Activated CD4-positive, alpha-beta memory T cell treated with anti-CD3 and anti-CD28 coated beads, Interleukin-2, amount 10 ng/mL, durations not matched to agents 7 days and 5 days (primary cell): Measurements from ENCODE around the gene ZNF157. TPM values are rescaled to one million over a fixed set of nuclear protein-coding genes. Genes with fewer than 3 reads are reported as not detected.
"Not testable (repeated sequence)": the region's sequence is repeated elsewhere in the genome, so short reads cannot be mapped to it uniquely, and the experiment has no call there.

Source experiments
- CTCF ChIA-PET: fragments of 350-600 bp; sonication (Branson Sonifier 250); formaldehyde crosslinking; loops from one replicate; lab custom pipeline; 2021; ENCODE audit warnings: antibody characterized with exemption, inconsistent platforms; lab: Charles Lee
- POLR2A ChIA-PET: fragments of 350-600 bp; sonication (Branson Sonifier 250); formaldehyde crosslinking; loops from one replicate; lab custom pipeline; 2021; ENCODE audit warnings: antibody characterized with exemption; lab: Charles Lee
- DNase-seq: peaks from one replicate; pipeline ENCODE4 v3.0.0-alpha.2; 2020
- H3K27ac Mint-ChIP-seq: one replicate; pipeline ENCODE4 v1.8.0; 2021; ENCODE audit warnings: mild to moderate bottlenecking, mixed read lengths
- H3K27me3 Mint-ChIP-seq: one replicate; pipeline ENCODE4 v1.8.0; 2021; ENCODE audit warnings: mixed read lengths
- H3K36me3 Mint-ChIP-seq: one replicate; pipeline ENCODE4 v1.8.0; 2021; ENCODE audit warnings: low read depth, mixed read lengths
- H3K4me1 Mint-ChIP-seq: one replicate; pipeline ENCODE4 v1.8.0; 2021; ENCODE audit warnings: mixed read lengths
- H3K4me3 Mint-ChIP-seq: one replicate; pipeline ENCODE4 v1.8.0; 2021; ENCODE audit warnings: mild to moderate bottlenecking, mixed read lengths
- H3K9me3 Mint-ChIP-seq: one replicate; pipeline ENCODE4 v1.8.0; 2021; ENCODE audit warnings: mixed read lengths
- total RNA-seq, 2 experiments: library from RNA; stranded (reverse); gene quantifications; one replicate each; pipeline ENCODE4 v1.2.3, GENCODE V29; 2021

Gene ZNF157
- total RNA-seq, result under 1 TPM; 0.15 to 0.18 TPM

GRCh38 chrX:47370278-47370677 is at the start of gene ZNF157:
Gene ZNF157 (plus strand): TSS chrX:47370578. CDS start chrX:47370669, 91 bp downstream.
- POLR2A ChIA-PET, result no interaction called here
- Mint-ChIP-seq H3K4me3 (no peak within 1 kb of the TSS), H3K36me3 (no peaks in the 10 kb centered on the region), H3K4me1 (peaks cover 11% of the 10 kb centered on the region), H3K27me3 (no peaks in the 10 kb centered on the region), H3K27ac (no peak within 1 kb of the TSS), H3K9me3 (no peaks in the 10 kb centered on the region)
- no peak for DNase-seq
- CTCF ChIA-PET, result interaction anchor here (1.1 to 1.5 kb wide), 2 partner anchors 15 to 153 kb away, joined by 4 to 5 read pairs; no protein-coding TSS in a partner anchor

- POLR2A ChIA-PET, result no interaction called here
- H3K27me3 Mint-ChIP-seq, result no peaks in the 10 kb centered on the region
- H3K27ac Mint-ChIP-seq, result no peak overlapping the region
- no peak overlapping the region for H3K4me3 Mint-ChIP-seq
- no peaks in the 10 kb centered on the region for H3K36me3 Mint-ChIP-seq
- CTCF ChIA-PET, result no interaction called here
- H3K4me1 Mint-ChIP-seq, result no peaks in the 10 kb centered on the region
- H3K9me3 Mint-ChIP-seq, result peaks cover 2% of the 10 kb centered on the region
- no peak for DNase-seq
These were observed 49.0 kb upstream of the ZNF157 start for GRCh38 chrX:47321386-47321785.

- DNase-seq, result no peak
- Mint-ChIP-seq H3K27ac (no peak overlapping the region), H3K4me3 (no peak overlapping the region), H3K9me3 (peaks cover 2% of the 10 kb centered on the region), H3K27me3 (no peaks in the 10 kb centered on the region), H3K4me1 (no peaks in the 10 kb centered on the region), H3K36me3 (no peaks in the 10 kb centered on the region)
- ChIA-PET POLR2A (no interaction called here), CTCF (no interaction called here)
These were observed 48.5 kb upstream of the ZNF157 start for GRCh38 chrX:47321823-47322371.

- no peaks in the 10 kb centered on the region for H3K36me3 Mint-ChIP-seq
- H3K9me3 Mint-ChIP-seq, result no peaks in the 10 kb centered on the region
- POLR2A ChIA-PET, result no interaction called here
- H3K4me1 Mint-ChIP-seq, result no peaks in the 10 kb centered on the region
- no peaks in the 10 kb centered on the region for H3K27me3 Mint-ChIP-seq
- no peak overlapping the region for H3K27ac Mint-ChIP-seq
- no peak for DNase-seq
- CTCF ChIA-PET, result no interaction called here
- no peak overlapping the region for H3K4me3 Mint-ChIP-seq
These were observed 42.5 kb upstream of the ZNF157 start for GRCh38 chrX:47327902-47328301.

- CTCF ChIA-PET, H3K9me3 Mint-ChIP-seq, DNase-seq, H3K27ac Mint-ChIP-seq, H3K36me3 Mint-ChIP-seq, POLR2A ChIA-PET, H3K27me3 Mint-ChIP-seq, H3K4me3 Mint-ChIP-seq, H3K4me1 Mint-ChIP-seq: not testable (repeated sequence)
These were observed 37.6 kb upstream of the ZNF157 start for GRCh38 chrX:47332729-47333128.

GRCh38 chrX:47351706-47352105 is 18.7 kb upstream of the ZNF157 start:
- DNase-seq, result no peak
- H3K27me3 Mint-ChIP-seq, result no peaks in the 10 kb centered on the region
- no peaks in the 10 kb centered on the region for H3K4me1 Mint-ChIP-seq
- CTCF ChIA-PET, result no interaction called here
- H3K9me3 Mint-ChIP-seq, result no peaks in the 10 kb centered on the region
- no peaks in the 10 kb centered on the region for H3K36me3 Mint-ChIP-seq
- POLR2A ChIA-PET, result no interaction called here
- no peak overlapping the region for H3K4me3 Mint-ChIP-seq
- no peak overlapping the region for H3K27ac Mint-ChIP-seq

- CTCF ChIA-PET, result no interaction called here
- Mint-ChIP-seq H3K27me3 (no peaks in the 10 kb centered on the region), H3K4me1 (peaks cover 7% of the 10 kb centered on the region), H3K4me3 (no peak overlapping the region), H3K36me3 (no peaks in the 10 kb centered on the region), H3K27ac (no peak overlapping the region), H3K9me3 (no peaks in the 10 kb centered on the region)
- POLR2A ChIA-PET, result no interaction called here
- no peak for DNase-seq
These were observed 11.9 kb upstream of the ZNF157 start for GRCh38 chrX:47358387-47359065.

GRCh38 chrX:47360423-47361179 is 9.8 kb upstream of the ZNF157 start:
- ChIA-PET POLR2A (no interaction called here), CTCF (no interaction called here)
- no peak for DNase-seq
- Mint-ChIP-seq H3K9me3 (no peaks in the 10 kb centered on the region), H3K4me3 (no peak overlapping the region), H3K27me3 (no peaks in the 10 kb centered on the region), H3K36me3 (no peaks in the 10 kb centered on the region), H3K27ac (no peak overlapping the region), H3K4me1 (peaks cover 7% of the 10 kb centered on the region)

- Mint-ChIP-seq H3K36me3 (no peaks in the 10 kb centered on the region), H3K27me3 (no peaks in the 10 kb centered on the region), H3K4me3 (no peak overlapping the region), H3K27ac (no peak overlapping the region), H3K4me1 (peaks cover 17% of the 10 kb centered on the region), H3K9me3 (no peaks in the 10 kb centered on the region)
- ChIA-PET CTCF (no interaction called here), POLR2A (no interaction called here)
- DNase-seq, result no peak
These were observed 8.6 kb upstream of the ZNF157 start for GRCh38 chrX:47361538-47362511.

GRCh38 chrX:47366041-47366722 is 4.2 kb upstream of the ZNF157 start:
- Mint-ChIP-seq H3K27ac (peak overlapping the region; percentile 76), H3K36me3 (no peaks in the 10 kb centered on the region), H3K4me1 (peaks cover 11% of the 10 kb centered on the region), H3K9me3 (no peaks in the 10 kb centered on the region), H3K4me3 (peak overlapping the region; percentile 82), H3K27me3 (no peaks in the 10 kb centered on the region)
- ChIA-PET CTCF (no interaction called here), POLR2A (no interaction called here)
- peak; percentile 68 for DNase-seq

- Mint-ChIP-seq H3K36me3 (no peaks in the 10 kb centered on the region), H3K4me3 (no peak overlapping the region), H3K9me3 (no peaks in the 10 kb centered on the region), H3K27ac (no peak overlapping the region), H3K27me3 (no peaks in the 10 kb centered on the region), H3K4me1 (no peaks in the 10 kb centered on the region)
- ChIA-PET POLR2A (no interaction called here), CTCF (interaction anchor here (1.0 kb wide), 1 partner anchor 12 kb away, joined by 3 read pairs; no protein-coding TSS in a partner anchor)
- no peak for DNase-seq
These were observed 2.8 kb downstream of the ZNF157 start for GRCh38 chrX:47373198-47373597.

- no peaks in the 10 kb centered on the region for H3K36me3 Mint-ChIP-seq
- peak; percentile 33 for DNase-seq
- POLR2A ChIA-PET, result interaction anchor here (1.4 kb wide), 1 partner anchor 188 kb away, joined by 3 read pairs; no protein-coding TSS in a partner anchor
These were observed 9.9 kb downstream of the ZNF157 start for GRCh38 chrX:47380268-47380667.

More at GRCh38 chrX:47380268-47380667, 9.9 kb downstream of the ZNF157 start:
- Mint-ChIP-seq H3K9me3 (no peaks in the 10 kb centered on the region), H3K4me1 (peaks cover 13% of the 10 kb centered on the region), H3K27me3 (peaks cover 2% of the 10 kb centered on the region), H3K27ac (no peak overlapping the region), H3K4me3 (peak overlapping the region; percentile 36)
- CTCF ChIA-PET, result no interaction called here
